ENCODE data around the gene TSTD1. TPM values are rescaled to one million over a fixed set of nuclear protein-coding genes. Genes with fewer than 3 reads are reported as not detected.

Gene TSTD1
- total RNA-seq, 1 experiment from 2014 or later, result 74.5 TPM

- ChIA-PET CTCF (interaction anchor here (0.7 to 5.9 kb wide), 10 partner anchors 8 to 262 kb away, joined by 3 to 47 read pairs (median 7); partner anchors contain the start of genes F11R, KLHDC9 and NECTIN4), POLR2A (interaction anchor here (1.6 to 2.2 kb wide), 2 partner anchors 18 to 49 kb away, joined by 11 to 20 read pairs; partner anchors contain the start of gene F11R)
- Mint-ChIP-seq H3K27me3 (ENCODE audit: low read depth) (no peaks in the 10 kb centered on the region), H3K36me3 (peaks cover 39% of the 10 kb centered on the region), H3K27ac (peak overlapping the region; percentile 92; the same call in 1 of the 2 replicates), H3K4me1 (peaks cover 41% of the 10 kb centered on the region), H3K9me3 (no peaks in the 10 kb centered on the region), H3K4me3 (peak overlapping the region; percentile 63)
- no peak for DNase-seq (ENCODE audit: low spot score)
- no peak for TF ChIP-seq ARID4B (CRISPR knock-in tag; IDR thresholded peaks at IDR 0.05; ENCODE audit: borderline replicate concordance)
- no peak for TF ChIP-seq ZSCAN18 (CRISPR knock-in tag; IDR thresholded peaks at IDR 0.05)
- TF ChIP-seq EMX1 (CRISPR knock-in tag; IDR thresholded peaks at IDR 0.05), result no peak
- TF ChIP-seq ETV6 (CRISPR knock-in tag; IDR thresholded peaks at IDR 0.05), result no peak
- no peak for TF ChIP-seq MAX (CRISPR knock-in tag; IDR thresholded peaks at IDR 0.05)
- no peak for TF ChIP-seq ZNF121 (CRISPR knock-in tag; IDR thresholded peaks at IDR 0.05)
- TF ChIP-seq OVOL2 (CRISPR knock-in tag; IDR thresholded peaks at IDR 0.05; ENCODE audit: borderline replicate concordance), result no peak
- no peak for TF ChIP-seq ESRRA (CRISPR knock-in tag; IDR thresholded peaks at IDR 0.05; ENCODE audit: borderline replicate concordance)
- no peak for TF ChIP-seq ZNF512 (CRISPR knock-in tag; IDR thresholded peaks at IDR 0.05; ENCODE audit: borderline replicate concordance)
- TF ChIP-seq USF1 (CRISPR knock-in tag; IDR thresholded peaks at IDR 0.05), result no peak
- no peak for TF ChIP-seq ZNF532 (CRISPR knock-in tag; IDR thresholded peaks at IDR 0.05; ENCODE audit: borderline replicate concordance)
- no peak for TF ChIP-seq FOXP1 (CRISPR knock-in tag; IDR thresholded peaks at IDR 0.05; ENCODE audit: borderline replicate concordance)
- ATAC-seq, result no peak
Measured at GRCh38 chr1:161039546-161039945, 782 bp upstream of the TSTD1 start.

Measured in WTC11 (cell line).